Left kidney (tissue), 8 donors: ENCODE data around the gene CREBL2. TPM values are rescaled to one million over a fixed set of nuclear protein-coding genes. Genes with fewer than 3 reads are reported as not detected.
"Not testable (repeated sequence)": the region's sequence is repeated elsewhere in the genome, so short reads cannot be mapped to it uniquely, and the experiment has no call there.

Experiments
- DNase-seq: peaks from one replicate; pipeline ENCODE4 v3.0.0-alpha.2; 2013
- long read RNA-seq, 8 donors: transcript quantifications; one replicate each; lab custom pipeline, GENCODE V29; 2026
- polyA plus RNA-seq: library from polyadenylated mRNA; unstranded; fragments of 120-200 nt; gene quantifications from one replicate; pipeline ENCODE4 v1.2.1, GENCODE V29; 2013; ENCODE audit not compliant: insufficient read length

CREBL2 gene
- 35.3 TPM for polyA plus RNA-seq
- long read RNA-seq, donor 1, transcript CREBL2-201 (4 exons, 3,754 nt), result major isoform, 8 of 8 reads
- long read RNA-seq, donor 1, partial matches to known transcripts, result 0 of 8 reads
- long read RNA-seq, donor 1, other reads (novel, unspliced or antisense), result 0 of 8 reads
- long read RNA-seq, donor 2, transcript CREBL2-201 (4 exons, 3,754 nt), result major isoform, 13 of 13 reads
- long read RNA-seq, donor 2, partial matches to known transcripts, result 0 of 13 reads
- long read RNA-seq, donor 2, other reads (novel, unspliced or antisense), result 0 of 13 reads
- long read RNA-seq, donor 3, transcript CREBL2-201 (4 exons, 3,754 nt), result major isoform, 10 of 15 reads
- long read RNA-seq, donor 3, partial matches to known transcripts, result 5 of 15 reads
- long read RNA-seq, donor 3, other reads (novel, unspliced or antisense), result 0 of 15 reads
- long read RNA-seq, donor 4, transcript CREBL2-201 (4 exons, 3,754 nt), result major isoform, 5 of 5 reads
- long read RNA-seq, donor 4, partial matches to known transcripts, result 0 of 5 reads
- long read RNA-seq, donor 4, other reads (novel, unspliced or antisense), result 0 of 5 reads
- long read RNA-seq, donor 5, transcript CREBL2-201 (4 exons, 3,754 nt), result major isoform, 20 of 39 reads
- long read RNA-seq, donor 5, partial matches to known transcripts, result 19 of 39 reads
- long read RNA-seq, donor 5, other reads (novel, unspliced or antisense), result 0 of 39 reads
- long read RNA-seq, donor 6, transcript CREBL2-201 (4 exons, 3,754 nt), result major isoform, 12 of 12 reads
- long read RNA-seq, donor 6, partial matches to known transcripts, result 0 of 12 reads
- long read RNA-seq, donor 6, other reads (novel, unspliced or antisense), result 0 of 12 reads
- long read RNA-seq, donor 7, transcript CREBL2-201 (4 exons, 3,754 nt), result major isoform, 23 of 39 reads
- long read RNA-seq, donor 7, partial matches to known transcripts, result 16 of 39 reads
- long read RNA-seq, donor 7, other reads (novel, unspliced or antisense), result 0 of 39 reads
- long read RNA-seq, donor 8, partial matches to known transcripts, result 0 of 4 reads
- long read RNA-seq, donor 8, other reads (novel, unspliced or antisense), result 0 of 4 reads

- peak; percentile 95 for DNase-seq
Observed at GRCh38 chr12:12611512-12612306, at the start of gene CREBL2. Gene CREBL2 (plus strand): TSS chr12:12611876. CDS start chr12:12612173, 297 bp downstream.

GRCh38 chr12:12562016-12562483 lies 49.6 kb upstream of the CREBL2 start:
- DNase-seq, result no peak

GRCh38 chr12:12562585-12563261 lies 49.0 kb upstream of the CREBL2 start, which contains the start of gene DUSP16:
Gene DUSP16 (minus strand): TSS chr12:12562863. CDS start chr12:12521098, 41,765 bp downstream.
- peak; percentile 94 for DNase-seq

- DNase-seq, result peak; percentile 46
Observed at GRCh38 chr12:12563290-12563928, 48.3 kb upstream of the CREBL2 start.

DNA sequence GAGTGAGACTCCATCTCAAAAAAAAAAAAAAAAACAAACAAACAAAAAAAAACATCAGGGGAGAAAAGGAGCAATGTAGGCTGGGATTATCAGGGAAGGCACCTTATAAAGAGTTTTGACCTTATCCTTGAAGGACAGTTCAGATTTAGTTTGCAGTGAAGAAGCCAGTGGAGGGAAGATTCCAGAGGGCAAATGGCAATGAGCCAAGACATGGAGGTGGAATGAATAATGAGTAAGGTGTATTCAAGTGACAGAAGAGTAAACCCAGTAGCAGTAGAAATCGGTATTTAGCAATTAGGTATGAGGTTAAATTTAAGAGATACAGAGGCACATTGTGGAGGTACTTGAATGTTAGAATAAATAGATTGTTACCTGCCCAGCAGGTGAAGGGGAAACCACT lies 46.8 kb upstream of the CREBL2 start:
- DNase-seq, result no peak

DNA sequence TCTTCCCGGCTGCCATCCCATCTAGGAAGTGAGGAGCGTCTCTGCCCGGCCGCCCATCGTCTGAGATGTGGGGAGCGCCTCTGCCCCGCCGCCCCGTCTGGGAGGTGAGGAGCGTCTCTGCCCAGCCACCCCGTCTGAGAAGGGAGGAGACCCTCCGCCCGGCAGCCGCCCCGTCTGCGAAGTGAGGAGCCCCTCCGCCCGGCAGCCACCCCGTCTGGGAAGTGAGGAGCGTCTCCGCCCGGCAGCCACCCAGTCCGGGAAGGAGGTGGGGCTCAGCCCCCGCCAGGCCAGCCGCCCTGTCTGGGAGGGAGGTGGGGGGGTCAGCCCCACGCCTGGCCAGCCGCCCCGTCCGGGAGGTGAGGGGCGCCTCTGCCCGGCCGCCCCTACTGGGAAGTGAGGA lies 45.7 kb upstream of the CREBL2 start:
- not testable (repeated sequence) for DNase-seq

GRCh38 chr12:12572659-12573058 lies 39.0 kb upstream of the CREBL2 start:
- no peak for DNase-seq

- DNase-seq, result no peak
Observed at GRCh38 chr12:12577786-12578185, 33.9 kb upstream of the CREBL2 start.

DNA sequence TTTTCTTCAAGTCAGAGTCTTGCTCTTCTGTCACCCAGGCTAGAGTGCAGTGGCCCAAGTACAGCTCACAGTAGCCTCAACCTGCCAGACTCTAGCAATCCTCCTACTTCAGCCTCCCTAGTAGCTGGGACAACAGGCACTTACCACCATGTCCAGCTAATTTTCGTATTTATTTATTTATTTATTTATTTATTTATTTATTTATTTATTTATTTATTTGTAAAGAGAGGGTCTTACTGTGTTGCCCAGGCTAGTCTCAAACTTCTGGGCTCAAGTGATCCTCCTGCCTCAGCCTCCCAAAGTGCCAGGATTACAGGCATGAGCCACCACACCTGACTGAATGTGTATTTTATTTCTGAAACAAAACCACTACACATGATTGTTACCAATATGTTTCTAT lies 31.0 kb upstream of the CREBL2 start:
- DNase-seq, result not testable (repeated sequence)

DNA sequence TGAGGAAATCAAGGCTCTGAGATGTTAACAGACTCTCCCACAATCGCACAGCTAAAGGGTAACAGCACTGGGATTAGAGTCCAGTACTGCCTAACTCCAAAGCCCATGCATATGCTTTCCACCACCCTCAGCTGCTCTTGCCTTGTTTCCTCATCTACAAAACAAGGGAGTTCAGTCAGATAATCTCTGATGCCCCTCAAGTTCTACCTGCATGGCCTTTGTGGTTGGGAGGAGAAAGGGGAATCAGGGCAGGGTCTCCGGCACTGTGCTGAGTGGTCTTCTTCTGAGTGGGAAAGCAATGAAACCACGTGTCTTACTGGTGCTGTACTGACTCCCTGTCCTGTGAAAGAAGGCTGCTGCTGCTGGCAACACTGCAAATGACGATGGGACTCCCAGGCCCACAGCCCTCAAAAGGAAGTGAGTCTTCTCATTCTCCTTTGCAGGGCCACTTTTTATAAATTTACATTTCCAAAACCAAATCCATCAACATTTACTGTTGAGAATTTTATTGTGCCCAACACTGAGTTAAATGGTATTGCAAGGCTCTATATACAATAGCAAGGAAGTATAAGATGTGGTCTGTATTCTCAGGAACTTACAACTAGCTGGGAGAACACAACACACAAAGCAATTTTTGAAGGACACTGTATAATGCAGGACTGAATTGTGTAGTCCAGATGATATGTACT lies 29.3 kb upstream of the CREBL2 start:
- DNase-seq, result no peak

GRCh38 chr12:12582895-12583303 lies 28.8 kb upstream of the CREBL2 start:
- no peak for DNase-seq

DNA sequence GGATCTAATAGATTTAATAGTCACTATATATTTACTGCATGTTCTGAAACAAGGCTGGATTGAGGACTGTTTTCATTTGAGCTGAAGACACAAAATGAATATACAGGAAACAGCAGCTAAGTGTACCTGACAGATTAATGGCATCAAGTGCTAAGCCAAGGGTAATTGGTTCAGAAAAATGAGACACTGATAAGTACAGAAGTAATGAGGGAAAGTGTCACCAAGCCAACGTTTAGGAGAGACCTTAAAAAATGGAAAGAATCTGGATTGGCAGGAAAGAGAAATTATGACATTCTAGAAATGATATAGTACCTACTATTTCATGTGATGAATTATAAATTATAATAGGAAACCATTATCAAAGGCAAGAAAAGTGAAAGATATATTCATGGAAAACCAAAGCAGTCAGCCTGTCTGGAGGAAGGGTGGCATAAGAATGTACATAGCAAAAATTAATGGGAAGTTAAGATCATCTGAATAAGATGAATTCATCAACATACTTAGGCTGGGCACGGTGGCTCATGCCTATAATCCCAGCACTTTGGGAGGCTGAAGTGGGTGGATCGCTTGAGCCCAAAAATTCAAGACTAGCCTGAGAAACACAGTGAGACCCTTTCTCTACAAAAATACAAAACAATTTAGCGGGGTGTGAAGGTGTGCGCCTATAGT lies 28.0 kb upstream of the CREBL2 start:
- no peak for DNase-seq

DNA sequence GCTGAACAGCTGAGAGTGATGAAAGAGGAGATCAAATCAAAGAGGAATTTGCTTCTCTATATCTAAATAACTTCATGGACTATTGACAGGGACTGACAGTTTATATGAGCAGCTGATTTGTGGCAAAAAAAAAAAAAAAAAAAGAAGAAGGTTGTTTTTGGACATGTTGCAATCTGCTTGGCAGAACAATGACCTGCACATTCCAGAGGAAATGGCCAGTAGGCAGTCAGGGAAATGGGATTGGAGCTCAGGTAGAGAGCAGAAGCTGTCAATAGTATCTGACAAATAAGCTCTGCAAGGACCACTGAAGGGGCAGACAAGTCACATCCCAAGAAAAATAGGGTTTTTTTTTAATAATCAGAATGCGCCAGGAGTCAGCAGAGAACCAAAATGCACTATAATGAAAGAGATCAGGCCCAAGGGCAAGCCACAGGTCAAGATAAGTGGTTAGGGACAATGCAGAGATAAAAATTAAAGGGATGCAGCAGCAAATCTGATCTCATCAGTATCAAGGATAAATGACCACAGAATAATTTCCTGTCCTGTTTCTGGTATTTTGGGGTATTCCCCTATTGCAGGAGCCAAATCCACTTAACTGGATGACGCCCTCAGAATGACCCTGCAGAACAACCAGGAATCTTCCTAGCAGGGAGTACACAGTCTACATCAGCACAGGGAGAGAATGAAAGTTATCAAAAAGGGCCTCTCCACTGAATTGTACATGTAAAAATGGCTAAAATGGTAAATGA lies 26.4 kb upstream of the CREBL2 start:
- no peak for DNase-seq

DNA sequence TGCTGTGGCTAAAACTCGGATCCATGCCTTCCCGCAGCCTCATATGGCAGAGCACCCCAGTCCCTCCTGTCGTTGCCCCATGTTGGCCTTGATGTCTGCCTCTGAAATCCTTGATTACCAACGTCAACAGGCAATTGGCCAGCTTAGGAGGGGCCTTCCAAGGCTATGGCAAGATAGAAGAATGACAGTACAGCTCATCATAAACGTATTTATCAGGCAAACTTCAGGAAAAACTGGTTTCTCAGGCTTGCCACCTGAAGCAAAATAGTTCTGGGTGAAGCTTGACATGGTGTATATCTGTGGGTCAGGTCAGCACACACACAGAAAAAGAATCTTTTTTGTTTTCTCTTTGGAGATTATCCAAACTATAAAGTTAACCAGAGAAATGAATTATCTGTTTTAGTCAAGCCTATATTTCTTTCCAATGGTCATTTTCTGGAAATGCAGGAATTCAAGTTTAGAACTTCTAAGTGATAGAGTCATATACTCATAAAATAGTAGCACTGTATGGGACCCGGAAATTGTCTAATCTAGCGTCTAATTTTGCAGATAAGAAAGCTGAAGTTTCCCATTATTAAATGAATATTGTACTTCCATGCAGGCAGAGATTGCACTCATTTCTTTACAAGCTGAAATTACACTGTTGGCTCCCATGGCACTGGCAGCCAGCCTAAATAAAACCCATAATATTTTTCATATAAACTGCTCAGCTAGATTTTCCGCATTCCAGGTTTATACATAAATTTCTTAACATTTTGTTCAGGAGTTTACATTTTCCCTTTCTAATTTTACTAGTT lies 24.6 kb upstream of the CREBL2 start:
- DNase-seq, result no peak

- no peak for DNase-seq
Observed at GRCh38 chr12:12587878-12588277, 23.8 kb upstream of the CREBL2 start.

DNA sequence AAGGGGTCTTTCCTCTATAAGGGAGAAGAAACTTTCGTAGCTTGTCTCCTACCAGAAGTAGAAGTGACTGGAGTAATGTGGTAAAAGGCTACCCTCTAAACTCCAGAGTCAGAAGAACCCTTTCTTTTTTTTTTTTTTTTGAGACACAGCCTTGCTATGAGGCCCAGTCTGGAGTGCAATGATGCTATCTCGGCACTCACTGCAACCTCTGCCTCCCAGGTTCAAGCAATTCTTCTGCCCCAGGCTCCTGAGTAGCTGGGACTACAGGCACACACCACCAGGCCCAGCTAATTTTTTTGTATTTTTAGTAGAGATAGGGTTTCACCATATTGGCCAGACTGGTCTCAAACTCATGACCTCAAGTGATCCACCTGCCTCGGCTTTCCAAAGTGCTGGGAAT lies 23.2 kb upstream of the CREBL2 start:
- DNase-seq, result not testable (repeated sequence)

DNA sequence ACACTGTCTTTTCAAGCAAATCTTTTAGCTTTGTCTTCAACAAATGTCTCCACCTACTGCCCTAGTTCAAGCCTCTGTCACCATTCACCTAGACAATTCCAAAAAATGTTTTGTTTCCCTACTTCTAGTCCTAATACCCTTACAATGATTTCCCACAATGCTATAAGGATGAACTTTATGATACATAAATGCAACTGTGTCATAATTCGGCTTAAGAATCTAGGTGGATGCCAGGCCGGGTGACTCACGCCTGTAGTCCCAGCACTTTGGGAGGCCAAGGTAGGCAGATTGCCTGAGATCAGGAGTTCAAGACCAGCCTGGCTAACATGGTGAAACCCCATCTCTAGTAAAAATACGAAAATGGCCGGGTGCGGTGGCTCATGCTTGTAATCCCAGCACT lies 20.7 kb upstream of the CREBL2 start:
- no peak for DNase-seq

DNA sequence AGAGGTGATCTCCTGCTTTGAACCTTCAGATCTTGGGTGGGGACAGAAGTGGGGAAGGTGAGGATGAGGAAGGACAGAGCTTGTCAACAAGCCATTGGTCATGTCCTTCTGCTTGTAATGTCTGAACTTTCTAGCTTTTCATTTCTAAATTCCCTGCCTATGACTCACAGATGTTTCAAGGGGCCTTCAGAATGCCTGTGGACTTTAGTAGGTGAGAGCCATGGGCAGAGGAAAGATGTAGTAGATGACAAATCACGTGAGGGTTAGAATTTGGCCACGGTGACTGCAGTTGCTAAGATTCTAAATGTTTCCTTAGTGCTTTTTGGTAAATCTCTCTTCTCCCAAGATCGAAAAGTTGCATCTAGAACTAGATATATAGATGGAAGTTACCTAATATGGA lies 18.7 kb upstream of the CREBL2 start:
- no peak for DNase-seq
